Right ventricle myocardium superior (tissue), 1 donor: ENCODE data around the gene MMP7. TPM values are rescaled to one million over a fixed set of nuclear protein-coding genes. Genes with fewer than 3 reads are reported as not detected.
"Not testable (repeated sequence)": the region's sequence is repeated elsewhere in the genome, so short reads cannot be mapped to it uniquely, and the experiment has no call there.

Source experiments
- ATAC-seq: fragments of 200-7000 bp; cut with Tn5 transposase; one replicate; pipeline ENCODE4 v1.9.1; 2020; ENCODE audit warnings: mild to moderate bottlenecking; ENCODE audit not compliant: poor library complexity
- DNase-seq: peaks from one replicate; pipeline ENCODE4 v3.0.0-alpha.2; 2020
- intact Hi-C: fragments of 100-400 bp; cut with DNase I; formaldehyde crosslinking; loops from one replicate; pipeline ENCODE4 v1.11.2; 2022
- total RNA-seq: library from RNA; stranded (reverse); fragmentation: NEBNext Ultra II Directional; extraction: Animal tissue kit (Norgen Biotek cat#: 25700); gene quantifications from one replicate; pipeline ENCODE4 v1.2.1, GENCODE V29; 2021
- donor health status: DM: no; HTN: yes; CAD: no; lungs with severe emphysema.

Gene MMP7
- total RNA-seq, 1 donor from 2014 or later: not detected

- ATAC-seq: not testable (repeated sequence)
Observed at GRCh38 chr11:102502831-102503230, 27.7 kb downstream of the MMP7 start.

GRCh38 chr11:102500829-102501228, 29.7 kb downstream of the MMP7 start:
- no peak for DNase-seq
- intact Hi-C loops: no loop called here
- ATAC-seq: no peak

More at GRCh38 chr11:102502831-102503230, 27.7 kb downstream of the MMP7 start:
- intact Hi-C loops, DNase-seq: not testable (repeated sequence)

DNA sequence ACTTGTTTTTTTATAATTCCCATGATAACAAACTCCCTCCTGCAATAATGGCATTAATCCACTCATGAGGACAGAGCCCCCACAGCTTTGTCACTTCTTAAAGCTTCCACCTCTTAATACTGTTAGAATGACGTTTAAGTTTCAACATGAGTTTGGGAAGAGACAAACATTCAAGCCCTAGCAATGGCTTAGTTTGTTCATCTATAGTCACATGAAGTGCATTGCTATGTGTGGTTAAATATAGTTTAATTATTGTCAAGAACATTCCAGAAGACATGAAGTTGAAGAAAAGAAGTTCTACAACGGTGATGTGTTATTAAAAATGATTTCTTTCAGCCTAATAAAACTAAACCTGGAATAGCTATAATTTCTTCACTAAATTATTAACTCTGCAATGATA, 30.6 kb downstream of the MMP7 start:
- no peak for DNase-seq
- intact Hi-C loops: loop anchor here (5.0 kb wide), 1 partner anchor 108 kb away; no protein-coding TSS in a partner anchor
- no peak for ATAC-seq

DNA sequence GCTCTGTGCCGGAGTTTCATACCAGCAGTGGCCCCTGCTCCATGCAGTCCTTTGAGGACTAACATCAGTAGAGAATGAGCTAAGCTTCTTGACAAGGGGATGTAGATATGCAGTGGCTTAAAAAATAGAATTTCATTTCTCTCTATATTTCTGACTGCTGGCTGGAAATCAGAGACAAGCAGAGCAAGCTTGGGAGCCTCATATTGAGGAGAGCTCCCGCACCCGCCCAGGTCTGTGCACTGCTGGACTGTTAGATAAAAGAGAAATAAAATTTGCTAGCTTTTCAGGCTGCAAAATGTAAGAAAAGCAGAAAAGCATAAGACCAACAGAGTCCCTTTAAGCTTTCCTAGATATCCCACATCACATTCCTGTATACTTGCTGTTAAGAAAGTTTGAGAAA, 31.4 kb downstream of the MMP7 start:
- intact Hi-C loops: loop anchor here (5.0 kb wide), 1 partner anchor 107 kb away; no protein-coding TSS in a partner anchor

GRCh38 chr11:102497061-102497460, 33.5 kb downstream of the MMP7 start:
- DNase-seq (no peak), ATAC-seq (no peak)
- intact Hi-C loops: loop anchor here (5.0 kb wide), 1 partner anchor 105 kb away; no protein-coding TSS in a partner anchor

More for the DNA sequence above, 31.4 kb downstream of the MMP7 start:
- ATAC-seq (no peak), DNase-seq (no peak)

DNA sequence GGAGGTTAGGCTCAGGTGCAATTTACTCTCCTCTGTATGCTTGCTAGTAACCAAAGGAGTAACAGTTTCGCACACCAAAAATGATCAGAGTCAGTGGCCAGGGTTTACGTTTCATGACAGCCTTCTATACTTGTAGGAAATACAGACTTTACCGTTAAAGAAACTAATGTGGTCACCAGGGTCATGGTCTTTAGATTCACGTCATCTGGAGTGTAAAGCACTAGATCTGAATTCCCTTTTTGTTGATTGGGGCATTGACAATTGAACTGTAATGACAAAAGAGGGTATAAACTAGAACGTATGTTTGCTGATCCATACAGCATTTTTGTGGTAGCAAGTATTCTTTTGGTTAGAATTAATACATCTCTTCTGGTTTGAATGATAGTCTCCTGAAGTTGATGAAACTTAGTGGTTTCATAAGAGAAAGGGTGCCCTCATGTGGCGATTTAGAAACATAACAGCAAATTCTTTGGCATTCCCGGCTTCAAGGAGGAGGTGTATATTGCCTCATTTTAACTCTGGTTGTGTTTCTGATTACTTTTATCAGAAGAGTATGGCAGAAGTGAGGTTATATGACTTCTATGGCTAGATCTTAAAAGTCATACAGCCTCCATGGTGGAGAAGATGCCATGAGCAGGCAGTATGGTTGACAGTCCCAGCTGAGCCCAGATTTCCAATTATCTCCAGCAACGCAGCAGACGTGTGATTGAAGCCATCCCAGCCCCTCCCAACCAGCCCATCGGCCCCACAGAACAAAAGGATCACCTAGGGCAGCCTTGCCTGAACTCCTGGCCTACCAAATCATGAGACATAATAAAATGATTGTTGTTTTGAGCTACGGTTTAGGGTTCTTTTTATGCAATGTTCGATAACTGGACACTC, 35.1 kb downstream of the MMP7 start:
- ATAC-seq (peak; percentile 90), DNase-seq (no peak)
- intact Hi-C loops: loop anchor here (5.0 kb wide), 1 partner anchor 103 kb away; no protein-coding TSS in a partner anchor

DNA sequence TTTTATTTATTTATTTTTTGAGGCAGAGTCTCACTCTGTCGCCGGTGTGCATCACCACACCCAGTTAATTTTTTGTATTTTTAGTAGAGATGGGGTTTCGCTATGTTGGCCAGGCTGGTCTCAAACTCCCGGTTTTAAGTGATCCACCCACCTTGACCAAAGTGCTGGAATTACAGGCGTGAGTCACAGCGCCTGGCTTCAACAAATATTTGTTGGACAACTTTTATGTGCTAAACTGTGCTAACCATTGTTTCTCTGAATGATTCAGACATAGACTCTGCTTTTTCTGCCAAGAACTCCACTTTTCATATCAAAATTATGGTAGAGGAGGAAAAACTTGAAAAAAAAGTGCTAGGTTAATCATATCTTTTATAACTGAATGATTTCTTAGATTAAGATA, 36.3 kb downstream of the MMP7 start:
- ATAC-seq (no peak), DNase-seq (no peak)
- intact Hi-C loops: loop anchor here (5.0 kb wide), 1 partner anchor 152 kb away; no protein-coding TSS in a partner anchor

- intact Hi-C loops: loop anchor here (5.0 kb wide), 1 partner anchor 151 kb away; no protein-coding TSS in a partner anchor
- DNase-seq (no peak), ATAC-seq (no peak)
Observed at GRCh38 chr11:102493524-102493923, 37.0 kb downstream of the MMP7 start.

GRCh38 chr11:102491969-102492368, 38.6 kb downstream of the MMP7 start:
- DNase-seq (no peak), ATAC-seq (no peak)
- intact Hi-C loops: loop anchor here (5.0 kb wide), 1 partner anchor 150 kb away; no protein-coding TSS in a partner anchor

DNA sequence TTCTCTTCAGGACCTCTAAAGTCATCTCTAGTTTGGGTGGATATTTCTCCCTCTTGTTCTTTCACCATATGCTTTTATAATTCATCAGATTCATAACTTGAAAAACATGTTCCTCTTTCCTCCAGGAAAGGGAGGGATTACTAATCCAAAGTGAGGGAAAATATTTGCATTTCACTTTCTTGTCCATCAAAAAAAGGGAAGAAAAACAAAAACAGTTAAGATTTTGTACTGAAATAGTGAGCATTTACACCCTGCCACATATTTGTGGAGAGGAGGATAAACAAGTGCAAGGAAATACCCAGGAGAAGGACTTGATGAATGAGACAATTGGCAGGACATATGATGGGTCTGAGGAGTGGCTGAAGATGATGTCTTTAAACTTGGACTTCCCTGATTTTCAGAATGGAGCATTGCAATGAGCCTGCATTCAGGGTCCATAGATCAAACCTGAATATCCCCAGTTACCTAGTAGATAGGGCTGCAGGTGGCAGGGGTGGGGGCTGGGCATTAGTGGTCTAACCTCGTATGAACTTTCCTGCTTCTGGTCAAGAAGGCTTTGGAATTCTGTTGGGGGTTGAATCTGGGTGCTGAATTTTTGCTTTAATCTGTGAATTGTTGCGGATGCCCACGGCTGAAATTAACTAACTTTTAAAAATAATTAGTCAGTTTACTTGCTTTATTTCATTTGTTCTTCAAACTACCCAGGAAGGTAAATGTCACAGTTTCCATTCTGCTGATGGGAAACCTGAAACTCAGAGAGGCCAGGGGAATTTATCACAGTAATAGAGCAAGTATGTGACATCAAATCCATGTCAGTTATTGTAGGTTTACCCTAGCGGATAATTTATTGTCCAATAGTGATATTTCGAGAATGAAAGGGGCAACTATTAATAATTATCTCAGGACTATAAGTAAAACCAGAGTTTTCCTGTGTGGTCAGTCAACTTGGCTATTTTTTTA, 41.1 kb downstream of the MMP7 start:
- DNase-seq: no peak
- intact Hi-C loops: loop anchor here (5.0 kb wide), 1 partner anchor 147 kb away; no protein-coding TSS in a partner anchor
- no peak for ATAC-seq

DNA sequence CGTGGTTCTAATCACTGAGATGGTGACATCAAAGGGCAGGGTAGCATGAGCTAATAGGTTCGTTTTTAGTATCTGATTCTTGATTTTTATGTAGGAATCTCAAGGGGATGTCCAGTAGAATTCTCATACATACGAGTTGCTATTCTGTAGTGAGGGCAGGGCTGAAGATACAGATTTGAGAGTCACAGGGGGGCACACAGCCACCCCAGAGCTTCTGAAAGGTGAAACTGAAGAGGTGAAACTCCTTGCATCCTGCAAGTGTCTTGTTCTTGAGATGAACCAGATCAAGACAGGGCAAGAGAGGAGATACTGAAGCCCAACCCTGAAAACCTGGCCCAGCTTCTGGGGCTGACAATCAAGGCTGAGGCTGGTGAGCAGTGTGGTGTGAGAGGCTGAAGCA, 42.3 kb downstream of the MMP7 start:
- ATAC-seq (no peak), DNase-seq (no peak)
- intact Hi-C loops: no loop called here

DNA sequence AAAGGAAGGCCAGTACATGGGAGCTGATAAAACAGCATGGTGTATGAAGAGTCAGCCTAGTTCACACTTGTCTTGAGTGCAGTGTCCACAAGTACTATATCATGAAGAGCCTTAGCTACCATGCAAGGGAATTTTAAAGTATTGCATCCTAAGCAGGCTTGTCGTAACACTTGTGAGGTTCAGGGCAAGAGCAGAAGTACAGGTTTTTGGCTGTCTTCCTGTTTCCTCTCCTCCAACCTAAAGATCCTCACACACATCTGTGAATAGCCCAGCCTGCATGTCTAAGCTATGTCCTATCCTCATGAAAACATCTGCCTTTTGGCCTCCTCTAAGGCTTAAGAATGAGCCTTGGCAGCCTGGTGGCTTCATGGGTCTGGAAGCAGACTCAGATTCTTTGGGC, 43.3 kb downstream of the MMP7 start:
- no peak for ATAC-seq
- DNase-seq: no peak
- intact Hi-C loops: no loop called here

DNA sequence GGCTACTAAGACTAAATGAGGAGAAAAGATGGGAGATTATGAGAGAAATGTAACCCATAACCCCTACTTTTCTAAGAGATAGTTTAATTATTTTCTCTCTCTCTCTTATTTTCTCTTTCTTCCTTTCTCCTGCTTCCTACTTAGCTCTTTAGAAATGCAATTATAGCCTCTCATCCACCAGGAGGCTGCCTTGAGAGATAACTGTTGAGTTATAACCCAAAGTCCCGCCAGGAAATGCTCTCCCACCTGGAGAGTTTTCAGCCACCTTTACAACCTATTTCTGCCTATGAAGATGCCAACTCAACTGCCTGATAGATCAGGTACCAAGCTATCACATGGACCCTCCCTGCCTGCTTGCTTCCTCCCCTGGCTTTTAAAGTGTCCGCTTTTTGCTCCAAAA, 44.0 kb downstream of the MMP7 start:
- ATAC-seq (no peak), DNase-seq (no peak)
- intact Hi-C loops: no loop called here

- intact Hi-C loops: no loop called here
- DNase-seq (no peak), ATAC-seq (no peak)
Observed at GRCh38 chr11:102485095-102485722, 45.3 kb downstream of the MMP7 start.

- ATAC-seq: no peak
- intact Hi-C loops: no loop called here
- DNase-seq: no peak
Observed at GRCh38 chr11:102482433-102482832, 48.1 kb downstream of the MMP7 start.

GRCh38 chr11:102479733-102480132, 50.8 kb downstream of the MMP7 start:
- no peak for ATAC-seq
- intact Hi-C loops: no loop called here
- no peak for DNase-seq

DNA sequence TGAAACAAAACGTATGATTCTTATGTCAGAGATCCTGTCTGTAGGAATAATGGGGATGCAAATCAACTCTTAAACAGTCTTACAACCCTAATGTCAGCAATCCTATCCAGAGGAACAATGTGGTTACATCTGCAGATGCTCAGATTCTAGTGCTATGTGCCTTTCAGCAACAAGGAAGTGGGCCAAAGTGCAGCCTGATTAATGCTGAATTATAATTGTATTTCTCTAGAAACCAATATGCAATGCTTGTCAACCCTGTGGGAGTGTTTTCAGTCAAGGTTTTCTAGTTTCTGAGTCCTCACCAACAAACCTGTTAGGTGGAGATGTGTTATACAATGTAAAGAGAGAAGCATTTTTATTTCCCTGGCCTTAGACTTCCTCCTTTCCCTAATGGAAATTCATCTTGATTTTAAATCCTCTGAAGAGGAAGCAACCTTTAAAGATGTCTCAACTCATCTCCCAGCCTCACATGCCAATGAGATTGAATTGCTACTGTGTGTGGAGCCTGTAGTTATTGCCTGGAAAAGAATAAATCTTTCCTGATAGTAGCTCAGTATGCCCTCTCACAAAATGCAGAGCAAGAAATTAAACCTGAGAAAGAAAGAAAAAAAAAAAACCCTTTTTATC, 51.8 kb downstream of the MMP7 start:
- DNase-seq (no peak), ATAC-seq (no peak)
- intact Hi-C loops: no loop called here

- ATAC-seq (peak; percentile 95), DNase-seq (peak; percentile 56)
- intact Hi-C loops: no loop called here
Observed at GRCh38 chr11:102476812-102477211, 53.7 kb downstream of the MMP7 start.
